ENCODE data around the gene ANKH.

- TF ChIP-seq CTCF (IDR thresholded peaks at IDR 0.05) (no peak), EZH2 (IDR thresholded peaks at IDR 0.05) (no peak), EZH2phosphoT487 (IDR thresholded peaks at IDR 0.05) (no peak)
Measured at GRCh38 chr5:14851999-14852526, 19.5 kb downstream of the ANKH start.

Data from neural progenitor cell (in vitro differentiated cells).